Heart right ventricle (tissue), 16 donors: ENCODE results near the gene ADIPOR1. TPM values are rescaled to one million over a fixed set of nuclear protein-coding genes. Genes with fewer than 3 reads are reported as not detected.

Experiments used
- ATAC-seq, 8 donors: fragments of 200-7000 bp; cut with Tn5 transposase; one replicate each; pipeline ENCODE4 v1.9.1; 2020; ENCODE audit warnings: mild to moderate bottlenecking in 8 of 8, moderate library complexity in 8 of 8, moderate number of reproducible peaks in 1 of 8
- DNase-seq, 2 donors: peaks; one replicate each; pipeline ENCODE4 v3.0.0-alpha.2; 2020
- H3K27ac ChIP-seq, 10 donors: fragments of 200-600 bp; sonication (generic) in 2 of 10; one replicate each; pipeline versions ENCODE4 v1.5.0 to v1.8.0; 2020 to 2022; ENCODE audit warnings: mild to moderate bottlenecking in 3 of 10
- H3K27me3 ChIP-seq, 7 donors: fragments of 200-600 bp; one replicate each; pipeline ENCODE4 v1.8.0; 2021 to 2022; ENCODE audit warnings: mild to moderate bottlenecking in 2 of 7
- H3K36me3 ChIP-seq, 9 donors: fragments of 200-600 bp; sonication (generic) in 1 of 9; one replicate each; pipeline versions ENCODE4 v1.5.0 to v1.8.0; 2020 to 2022; ENCODE audit warnings: mild to moderate bottlenecking in 2 of 9
- H3K4me1 ChIP-seq, 9 donors: fragments of 200-600 bp; sonication (generic) in 1 of 9; one replicate each; pipeline versions ENCODE4 v1.5.0 to v1.8.0; 2020 to 2022; ENCODE audit warnings: mild to moderate bottlenecking in 4 of 9
- H3K4me3 ChIP-seq, 10 donors: fragments of 200-600 bp; sonication (generic) in 2 of 10; one replicate each; pipeline versions ENCODE4 v1.5.0 to v1.8.0; 2020 to 2022; ENCODE audit warnings: mild to moderate bottlenecking in 7 of 10, moderate library complexity in 2 of 10
- H3K9me3 ChIP-seq, 11 donors: fragments of 200-600 bp in 10 of 11; sonication (generic) in 2 of 11; one replicate each; pipeline versions ENCODE4 v1.5.0 to v1.8.0; 2013 to 2022; ENCODE audit warnings: mild to moderate bottlenecking in 2 of 11, control low read depth in 1 of 11, moderate library complexity in 1 of 11
- WGBS, 2 donors: extraction: QIAGEN DNeasy Blood & Tissue Kit; methylation state at CpG; one replicate each; pipeline ENCODE4 v1.1.7; 2013; ENCODE audit warnings: inconsistent platforms in 1 of 2; 5-methylcytosine and 5-hydroxymethylcytosine counted together
- intact Hi-C, 10 donors: fragments of 100-400 bp; cut with DNase I; formaldehyde crosslinking; loops; one replicate each; pipeline versions ENCODE4 v1.11.1 to v1.14.2; 2022
- polyA plus RNA-seq, 2 donors: library from polyadenylated mRNA; stranded (reverse); fragments of 200-250 nt; gene quantifications; one replicate each; pipeline ENCODE4 v1.2.3, GENCODE V29; 2013
- total RNA-seq, 10 donors: library from RNA; stranded (reverse); fragmentation: NEBNext Ultra II Directional in 3 of 10; extraction: Animal tissue kit (Norgen Biotek cat#: 25700) in 3 of 10; gene quantifications; one replicate each; pipeline versions ENCODE4 v1.2.1 to v1.2.4, GENCODE V29; 2021 to 2023
- TF ChIP-seq, protein P1 (sequence below), 9 donors: fragments of 200-600 bp; sonication (generic) in 2 of 9; IDR thresholded peaks; one replicate each; pipeline versions ENCODE4 v1.5.0 to v1.8.0; 2021 to 2022; ENCODE audit warnings: antibody characterized with exemption in 9 of 9, mild to moderate bottlenecking in 5 of 9, moderate library complexity in 1 of 9
- donor health status: Arrhythmogenic right ventricular cardiomyopathy.
- donor health status: ischemic (EF 13 %, LVEDD 7.1; RV severe dilation, severe dysfunction).
- donor health status: healthy with polysubstance abuse.
- donor health status: DM: no; HTN: yes; CAD: no.
- donor health status: DM: no; HTN: no; CAD: no.
- donor health status: ischemic (EF 25% LVEDD 6.9; RV normal size, moderate dysfunction).
- donor health status: ischemic (EF 25% LVEDD 5.7; RV mildly dilated, moderate dysfunction).
- donor health status: healthy.
- donor health status: DM: yes; HTN: yes; CAD: no.
- donor health status: Ischemic cardiomyopathy.
- donor health status: ischemic (EF 35%, LVEDD 5.7; RV mildly dilated, moderate dysfunction).
- donor health status: nonischemic (EF 11% LVEDD 7.7; RV severe dilation, severe dysfunction).
- donor health status: DM: yes; HTN: yes; CAD: no.
- donor health status: PGD.
- donor health status: ischemic (EF 29% LVEDD 5.4; RV normal size, mild dysfunction).
- donor health status: nonischemic (EF 23%, LVEDD 6.1; RV moderate dilation, normal function).

Gene ADIPOR1
- total and polyA plus RNA-seq, 12 donors: 56.3 to 117 (median 95.0) TPM

DNA sequence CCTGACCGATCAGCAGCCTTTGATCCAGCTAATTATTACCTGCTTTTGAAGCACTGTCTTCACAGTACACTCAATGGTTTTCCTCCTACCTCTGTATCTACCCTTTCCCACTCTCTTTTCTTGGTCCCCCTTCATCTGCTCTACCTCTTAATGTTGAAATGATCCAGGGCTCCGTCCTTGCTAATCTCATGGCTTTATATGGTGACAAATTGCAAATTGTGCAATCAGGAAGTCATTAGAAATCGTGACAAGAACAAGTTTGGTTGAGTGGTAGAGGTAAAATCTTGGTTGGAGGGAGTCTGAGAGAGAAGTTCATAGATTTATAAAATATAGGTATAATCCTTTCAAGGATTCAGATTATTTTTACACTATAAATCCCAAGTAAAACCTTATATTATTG, 18.5 kb upstream of the ADIPOR1 start:
- Histone ChIP-seq H3K27ac (no peak overlapping the region), H3K4me3 (no peak overlapping the region), H3K9me3 (no peaks in the 10 kb centered on the region), H3K36me3 (no peaks in the 10 kb centered on the region), H3K4me1 (no peaks in the 10 kb centered on the region), H3K27me3 (peaks cover 0 to 26% (median 15%) of the 10 kb centered on the region in 7 donors)
- intact Hi-C loops: no loop called here
- ATAC-seq: no peak
- TF ChIP-seq, protein P1, sequence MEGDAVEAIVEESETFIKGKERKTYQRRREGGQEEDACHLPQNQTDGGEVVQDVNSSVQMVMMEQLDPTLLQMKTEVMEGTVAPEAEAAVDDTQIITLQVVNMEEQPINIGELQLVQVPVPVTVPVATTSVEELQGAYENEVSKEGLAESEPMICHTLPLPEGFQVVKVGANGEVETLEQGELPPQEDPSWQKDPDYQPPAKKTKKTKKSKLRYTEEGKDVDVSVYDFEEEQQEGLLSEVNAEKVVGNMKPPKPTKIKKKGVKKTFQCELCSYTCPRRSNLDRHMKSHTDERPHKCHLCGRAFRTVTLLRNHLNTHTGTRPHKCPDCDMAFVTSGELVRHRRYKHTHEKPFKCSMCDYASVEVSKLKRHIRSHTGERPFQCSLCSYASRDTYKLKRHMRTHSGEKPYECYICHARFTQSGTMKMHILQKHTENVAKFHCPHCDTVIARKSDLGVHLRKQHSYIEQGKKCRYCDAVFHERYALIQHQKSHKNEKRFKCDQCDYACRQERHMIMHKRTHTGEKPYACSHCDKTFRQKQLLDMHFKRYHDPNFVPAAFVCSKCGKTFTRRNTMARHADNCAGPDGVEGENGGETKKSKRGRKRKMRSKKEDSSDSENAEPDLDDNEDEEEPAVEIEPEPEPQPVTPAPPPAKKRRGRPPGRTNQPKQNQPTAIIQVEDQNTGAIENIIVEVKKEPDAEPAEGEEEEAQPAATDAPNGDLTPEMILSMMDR (IDR thresholded peaks at IDR 0.05): no peak
- DNase-seq: no peak
- 48 to 49% methylated on average over 3 of the region's 3 CpGs for WGBS, 2 donors

DNA sequence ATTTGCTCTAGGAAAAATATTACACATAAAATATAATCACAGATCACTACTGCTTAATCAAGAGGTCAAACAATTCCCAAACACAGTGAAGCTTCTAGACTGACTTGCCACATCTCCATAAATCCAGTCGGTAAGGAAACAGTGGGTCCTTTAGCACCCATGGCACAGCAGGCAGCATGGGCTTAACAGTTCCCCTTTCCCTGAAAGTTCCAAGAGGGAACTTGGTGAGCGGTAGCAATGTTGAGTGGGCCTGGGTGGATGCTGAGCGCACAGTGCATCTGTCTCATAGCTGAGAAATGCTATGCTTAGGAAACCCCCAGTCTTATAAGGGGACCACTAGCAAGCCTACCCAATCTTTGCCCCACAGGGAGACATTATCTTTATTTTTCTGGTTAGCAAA, 16.7 kb upstream of the ADIPOR1 start:
- Histone ChIP-seq H3K36me3 (no peaks in the 10 kb centered on the region), H3K4me3 (no peak overlapping the region), H3K27me3 (peaks cover 0 to 26% (median 15%) of the 10 kb centered on the region in 7 donors), H3K9me3 (no peaks in the 10 kb centered on the region), H3K4me1 (peaks cover 0 to 4% (median 0%) of the 10 kb centered on the region in 9 donors), H3K27ac (no peak overlapping the region)
- WGBS, 2 donors: 85 to 88% methylated on average over 3 of the region's 3 CpGs
- DNase-seq (no peak), ATAC-seq (no peak)
- intact Hi-C loops: no loop called here
- TF ChIP-seq, protein P1 (IDR thresholded peaks at IDR 0.05): no peak

DNA sequence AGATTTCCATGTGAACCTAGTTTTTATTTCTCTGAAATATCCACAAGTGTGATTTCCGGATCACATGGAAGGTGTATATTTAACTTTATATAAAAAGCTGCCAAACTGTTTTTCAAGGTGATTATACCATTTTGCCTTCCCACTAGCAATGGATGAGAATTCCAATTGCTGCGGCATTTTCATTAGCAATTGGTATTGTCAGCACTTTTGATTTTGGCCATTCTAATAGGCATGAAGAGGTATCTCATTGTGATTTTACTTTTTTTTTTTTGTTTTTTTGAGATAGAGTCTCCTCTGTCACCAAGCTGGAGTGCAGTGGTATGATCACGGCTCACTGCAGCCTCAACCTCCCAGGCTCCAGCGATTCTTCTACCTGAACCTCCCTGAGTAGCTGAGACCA, 13.9 kb upstream of the ADIPOR1 start:
- intact Hi-C loops: no loop called here
- ATAC-seq: no peak

DNA sequence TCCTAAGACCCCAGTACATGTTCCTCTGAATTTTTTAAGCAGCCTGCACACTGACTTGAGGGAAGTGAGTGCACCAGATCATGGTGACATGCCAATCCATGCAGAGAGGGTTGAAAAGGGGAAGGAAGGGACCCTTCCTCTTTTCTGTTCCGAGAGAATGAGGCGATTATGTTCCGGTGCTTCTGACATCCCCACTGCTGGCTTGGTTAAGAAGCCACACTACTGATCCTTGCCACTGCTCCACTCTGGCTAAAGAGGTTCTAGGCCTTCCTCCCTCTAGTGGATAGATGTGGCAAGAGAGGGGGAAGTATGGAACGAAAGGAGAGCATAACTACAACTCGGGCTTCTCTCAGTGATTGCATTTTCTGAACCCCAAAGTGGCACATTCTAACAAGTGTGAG, 10.8 kb upstream of the ADIPOR1 start:
- intact Hi-C loops: loop anchor here in 4 of 10 donors (5.0 kb wide), 1 partner anchor 42 kb away; the partner anchor contains the start of gene KLHL12 (in 4 of the 4)
- DNase-seq: peak in 1 of 2 donors; percentile 63
- peak in 7 of 8 donors; percentile 18 to 33 (median 29) for ATAC-seq

More for the DNA sequence above, 13.9 kb upstream of the ADIPOR1 start:
- Histone ChIP-seq H3K9me3 (no peaks in the 10 kb centered on the region), H3K36me3 (no peaks in the 10 kb centered on the region), H3K4me1 (peaks cover 6 to 25% (median 14%) of the 10 kb centered on the region in 9 donors), H3K4me3 (no peak overlapping the region), H3K27me3 (peaks cover 0 to 13% (median 1%) of the 10 kb centered on the region in 7 donors), H3K27ac (no peak overlapping the region)
- WGBS, 2 donors: 67 to 68% methylated on average over 4 of the region's 4 CpGs
- no peak for DNase-seq
- TF ChIP-seq, protein P1 (IDR thresholded peaks at IDR 0.05): no peak

More for the DNA sequence above, 10.8 kb upstream of the ADIPOR1 start:
- TF ChIP-seq, protein P1 (IDR thresholded peaks at IDR 0.05): peak; percentile 34 to 72 (median 64)
- 24 to 28% methylated on average over 5 of the region's 5 CpGs for WGBS, 2 donors
- Histone ChIP-seq H3K27me3 (no peaks in the 10 kb centered on the region), H3K27ac (peak overlapping the region in 5 of 10 donors; percentile 28 to 96 (median 51)), H3K9me3 (no peaks in the 10 kb centered on the region), H3K4me1 (peaks cover 6 to 52% (median 41%) of the 10 kb centered on the region in 9 donors), H3K36me3 (peaks cover 0 to 17% (median 0%) of the 10 kb centered on the region in 9 donors), H3K4me3 (no peak overlapping the region)
